K562 (cell line): ENCODE results near the gene RALGPS1. TPM values are rescaled to one million over a fixed set of nuclear protein-coding genes. Genes with fewer than 3 reads are reported as not detected.

Source experiments
- ATAC-seq: fragments of 200-7000 bp; cut with Tn5 transposase; 3 replicates; pipeline ENCODE4 v1.9.1; 2020; ENCODE audit warnings: moderate library complexity
- BruUV-seq: library from RNA; stranded (reverse); fragments of 400-500 nt; replicated peaks from 2 replicates; lab custom pipeline; 2021; lab: Mats Ljungman, UMichigan
- CTCF ChIA-PET: fragments of 300-600 bp; formaldehyde crosslinking; extraction: SDS; loops from one replicate; lab custom pipeline; 2021; ENCODE audit warnings: low intra/inter-chr PET ratio; lab: Yijun Ruan, JAX
- POLR2A ChIA-PET: fragments of 300-600, 350-650 bp; sonication (Branson Sonifier 250); formaldehyde crosslinking; extraction: SDS; loops from one replicate; lab custom pipeline; 2021; ENCODE audit warnings: antibody characterized with exemption, inconsistent platforms; lab: Yijun Ruan, JAX
- DNase-seq, 4 experiments: peaks; one replicate each; pipeline versions ENCODE4 v3.0.0 to v3.0.0-alpha.2; 2011 to 2018; ENCODE audit warnings: low spot score in 3 of 4, mixed read lengths in 3 of 4; ENCODE audit errors: extremely low read depth in 1 of 4
- FAIRE-seq: peaks from 2 replicates; lab custom pipeline; 2011; peaks lifted over from hg19 to GRCh38; lab: Jason Lieb, UNC
- H2AFZ ChIP-seq: 2 replicates; pipeline ENCODE4 v1.6.0; 2011; ENCODE audit warnings: low read depth, low read length, control low read depth, inconsistent platforms
- H3K27ac ChIP-seq: fragments of 200-600 bp; 3 replicates; pipeline ENCODE4 v1.8.0; 2011; ENCODE audit warnings: low read depth, mild to moderate bottlenecking, control low read depth, inconsistent platforms, low read length, moderate library complexity, mixed read lengths; ENCODE audit errors: extremely low read depth
- H3K27me3 ChIP-seq, 2 experiments: fragments of 300-600 bp in 1 of 2; 2 replicates in 1 of 2; 3 replicates in 1 of 2; pipeline versions ENCODE4 v1.6.0 to v1.8.0; 2011; ENCODE audit warnings: inconsistent platforms in 2 of 2, low read length in 2 of 2, mild to moderate bottlenecking in 1 of 2, mixed read lengths in 1 of 2, moderate library complexity in 1 of 2; ENCODE audit not compliant: control insufficient read depth in 2 of 2, insufficient read depth in 2 of 2
- H3K36me3 ChIP-seq: fragments of 300-600 bp; 3 replicates; pipeline ENCODE4 v1.8.0; 2011; ENCODE audit warnings: mild to moderate bottlenecking, low read length, inconsistent platforms; ENCODE audit not compliant: control insufficient read depth, insufficient read depth
- H3K4me1 ChIP-seq, 2 experiments: fragments of 200-600 bp in 1 of 2; replicated peaks in 1 of 2; 2 replicates in 1 of 2; 3 replicates in 1 of 2; pipeline versions ENCODE4 v1.5.1 to v1.8.0; 2011; ENCODE audit warnings: inconsistent platforms in 2 of 2, low read length in 2 of 2, mild to moderate bottlenecking in 1 of 2, mixed read lengths in 1 of 2, moderate library complexity in 1 of 2; ENCODE audit not compliant: control insufficient read depth in 2 of 2, insufficient read depth in 2 of 2
- H3K4me2 ChIP-seq: 2 replicates; pipeline ENCODE4 v1.6.1; 2011; ENCODE audit warnings: low read length, control low read depth, inconsistent platforms, mixed read lengths; ENCODE audit not compliant: insufficient read depth
- H3K4me3 ChIP-seq: fragments of 200-600 bp; sonication (generic), shearing (Covaris generic); 2 replicates; pipeline ENCODE4 v1.5.1; 2016; ENCODE audit warnings: control low read depth, inconsistent platforms
- H3K79me2 ChIP-seq: fragments of 200-600 bp; 3 replicates; pipeline ENCODE4 v1.8.0; 2011; ENCODE audit warnings: low read length, inconsistent platforms; ENCODE audit not compliant: control insufficient read depth, insufficient read depth
- H3K9ac ChIP-seq, 2 experiments: 2 replicates each; pipeline versions ENCODE4 v1.6.0 to v1.6.1; 2011; ENCODE audit warnings: low read depth in 2 of 2, low read length in 2 of 2, control low read depth in 1 of 2, inconsistent platforms in 1 of 2, mild to moderate bottlenecking in 1 of 2, mixed read lengths in 1 of 2; ENCODE audit not compliant: insufficient read depth in 1 of 2
- H3K9me1 ChIP-seq: one replicate; pipeline ENCODE4 v1.6.0; 2011; ENCODE audit warnings: inconsistent platforms, mild to moderate bottlenecking, low read length, moderate library complexity; ENCODE audit not compliant: control insufficient read depth, insufficient read depth
- H3K9me3 ChIP-seq: replicated peaks from 2 replicates; pipeline ENCODE4 v1.5.1; 2011; ENCODE audit warnings: low read depth, low read length, inconsistent platforms; ENCODE audit not compliant: control insufficient read depth, insufficient read depth
- H4K20me1 ChIP-seq: replicated peaks from 2 replicates; pipeline ENCODE4 v1.6.1; 2011; ENCODE audit warnings: low read length, inconsistent platforms, mixed read lengths; ENCODE audit not compliant: control insufficient read depth, insufficient read depth
- BCLAF1 ChIP-seq, 2 experiments: fragments of 450-650 bp in 1 of 2; IDR thresholded peaks; 2 replicates each; pipeline ENCODE4 v1.6.1; 2011 to 2017; ENCODE audit warnings: low read depth in 2 of 2, antibody characterized with exemption in 1 of 2, borderline replicate concordance in 1 of 2, low read length in 1 of 2, mild to moderate bottlenecking in 1 of 2, mixed read lengths in 1 of 2; ENCODE audit not compliant: control insufficient read depth in 1 of 2
- ELF4 ChIP-seq: fragments of 450-650 bp; formaldehyde crosslinking; IDR thresholded peaks from 2 replicates; pipeline ENCODE4 v1.4.0; 2022; ENCODE audit warnings: missing genetic modification characterization
- ETS1 ChIP-seq: conservative IDR thresholded peaks from 2 replicates; pipeline ENCODE4 v1.6.1; 2011; ENCODE audit warnings: low read depth, mild to moderate bottlenecking, low read length; ENCODE audit not compliant: control insufficient read depth
- MTA3 ChIP-seq: fragments of 450-650 bp; formaldehyde crosslinking; IDR thresholded peaks from 2 replicates; pipeline ENCODE4 v1.6.1; 2017; ENCODE audit warnings: mild to moderate bottlenecking, borderline replicate concordance
- TEAD2 ChIP-seq: fragments of 450-650 bp; IDR thresholded peaks from 2 replicates; pipeline ENCODE4 v1.6.1; 2016; ENCODE audit warnings: missing genetic modification characterization, control low read depth, missing compliant biosample characterization
- ZNF165 ChIP-seq: fragments of 250-450 bp; sonication (Bioruptor Pico); IDR thresholded peaks from 2 replicates; pipeline ENCODE4 v1.4.0; 2020; ENCODE audit warnings: borderline replicate concordance
- ZNF518B ChIP-seq: fragments of 250-450 bp; sonication (Bioruptor Pico); IDR thresholded peaks from 2 replicates; pipeline ENCODE4 v1.5.0; 2021; ENCODE audit warnings: mild to moderate bottlenecking, moderate library complexity
- ZNF696 ChIP-seq: fragments of 250-450 bp; sonication (Bioruptor Pico); conservative IDR thresholded peaks from 2 replicates; pipeline ENCODE4 v1.4.0; 2020; ENCODE audit warnings: mild to moderate bottlenecking, moderate library complexity
- ZNF717 ChIP-seq: fragments of 250-450 bp; sonication (Bioruptor Pico); IDR thresholded peaks from 2 replicates; pipeline ENCODE4 v1.5.0; 2021
- WGBS: fragments of 100-300 bp; shearing (Covaris generic); methylation state at CpG from one replicate; pipeline ENCODE4 v1.1.6; 2016; ENCODE audit warnings: low coverage, mixed read lengths; ENCODE audit not compliant: insufficient coverage; ENCODE audit errors: missing lambda C conversion rate; 5-methylcytosine and 5-hydroxymethylcytosine counted together
- in situ Hi-C: fragments of 300-500 bp; cut with MboI; formaldehyde crosslinking; loops from 4 replicates; pipeline ENCODE4 v1.15.0; 2018; ENCODE audit warnings: inconsistent platforms, mixed read lengths
- intact Hi-C: fragments of 100-400 bp; cut with micrococcal nuclease; formaldehyde crosslinking; loops from 2 replicates; pipeline ENCODE4 v1.14.2; 2022
- polyA plus RNA-seq, 8 experiments: library from polyadenylated mRNA; depleted of rRNA in 4 of 8; stranded (reverse) in 5 of 8; unstranded in 3 of 8; fragments of >200 nt; fragmentation: Nextera tagmentation in 2 of 8; fragmentation: Illumina TruSeq in 1 of 8; extraction: Ambion mirVana in 2 of 8; extraction: Trizol in 1 of 8; gene quantifications; 2 replicates each; pipeline versions ENCODE4 v1.2.1 to v1.2.3, GENCODE V29; 2011 to 2014; ENCODE audit warnings: inconsistent platforms in 1 of 8, missing spikeins in 1 of 8
- total RNA-seq, 7 experiments: library from RNA; depleted of rRNA in 6 of 7; stranded (reverse); fragments of >200 nt in 6 of 7; fragmentation: Illumina TruSeq in 2 of 7; extraction: Trizol in 2 of 7; gene quantifications; 2 replicates each; pipeline versions ENCODE4 v1.2.1 to v1.2.3, GENCODE V29; 2011 to 2021; ENCODE audit warnings: low replicate concordance in 1 of 7
- TF ChIP-seq, protein P1 (sequence below): fragments of 250-450 bp; sonication (Bioruptor Pico); IDR thresholded peaks from 2 replicates; pipeline ENCODE4 v1.8.0; 2022; ENCODE audit warnings: moderate library complexity, mild to moderate bottlenecking, inconsistent platforms

The RALGPS1 gene
- total and polyA plus RNA-seq, 9 of the 15 experiments (the other 6 are each of a cell fraction or from before 2014, with no cell fraction given), result 0.04 to 2.6 (median 1.5) TPM

DNA sequence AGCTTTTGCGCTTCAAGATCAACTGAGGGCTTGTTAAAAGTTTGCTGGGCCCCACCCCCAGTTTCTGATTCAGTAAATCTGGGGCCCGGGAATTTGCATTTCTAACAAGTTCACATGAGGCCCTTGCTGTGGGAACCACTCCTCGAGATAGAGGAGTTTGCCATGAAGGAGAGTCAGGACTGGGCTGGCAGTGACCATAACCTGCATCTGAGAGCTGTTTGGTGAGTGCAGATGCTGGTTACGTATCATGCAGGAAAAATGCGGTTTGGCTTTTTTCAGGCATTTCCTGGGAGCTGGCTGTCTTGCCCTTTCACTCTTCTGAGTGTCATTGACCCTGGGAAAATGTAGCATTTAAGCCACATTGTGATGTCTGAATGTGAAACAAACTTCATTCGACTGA is 217.3 kb downstream of the RALGPS1 start (continued):
- no peak for TF ChIP-seq MTA3

- Histone ChIP-seq H2AFZ (no peak overlapping the region), H3K36me3 (no peaks in the 10 kb centered on the region), H4K20me1 (0 out of 2 replicates have a peak, but pooled peaks cover 3% of the 10 kb centered on the region), H3K9me3 (no peaks in the 10 kb centered on the region), H3K4me2 (no peak overlapping the region), H3K79me2 (no peaks in the 10 kb centered on the region), H3K4me1 (peaks cover 9 to 21% of the 10 kb centered on the region in 2 experiments), H3K4me3 (no peak overlapping the region), H3K9me1 (no peaks in the 10 kb centered on the region), H3K27ac (no peak overlapping the region), H3K9ac (no peak overlapping the region), H3K27me3 (peaks cover 11 to 51% of the 10 kb centered on the region in 2 experiments; a peak in 3 of 5 replicates)
- CTCF ChIA-PET, result no interaction called here
- ATAC-seq, result no peak
- no TSS peak for BruUV-seq
- no peak for DNase-seq
- intact Hi-C loops (no loop called here), in situ Hi-C loops (no loop called here)
- FAIRE-seq, result no peak
- 22% methylated on average over 4 of the region's 4 CpGs for WGBS
- POLR2A ChIA-PET, result no interaction called here
- TF ChIP-seq BCLAF1 (IDR thresholded peaks at IDR 0.05; ENCODE audit: borderline replicate concordance in 1 of 2, control insufficient read depth in 1 of 2, low read depth in 2 of 2, low read length in 1 of 2) (no peak), ELF4 (CRISPR knock-in tag) (no peak), ZNF696 (no peak), ZNF717 (CRISPR knock-in tag) (no peak), TEAD2 (tag) (no peak), ETS1 (no peak), ZNF518B (no peak), ZNF165 (no peak)
- TF ChIP-seq, protein P1, sequence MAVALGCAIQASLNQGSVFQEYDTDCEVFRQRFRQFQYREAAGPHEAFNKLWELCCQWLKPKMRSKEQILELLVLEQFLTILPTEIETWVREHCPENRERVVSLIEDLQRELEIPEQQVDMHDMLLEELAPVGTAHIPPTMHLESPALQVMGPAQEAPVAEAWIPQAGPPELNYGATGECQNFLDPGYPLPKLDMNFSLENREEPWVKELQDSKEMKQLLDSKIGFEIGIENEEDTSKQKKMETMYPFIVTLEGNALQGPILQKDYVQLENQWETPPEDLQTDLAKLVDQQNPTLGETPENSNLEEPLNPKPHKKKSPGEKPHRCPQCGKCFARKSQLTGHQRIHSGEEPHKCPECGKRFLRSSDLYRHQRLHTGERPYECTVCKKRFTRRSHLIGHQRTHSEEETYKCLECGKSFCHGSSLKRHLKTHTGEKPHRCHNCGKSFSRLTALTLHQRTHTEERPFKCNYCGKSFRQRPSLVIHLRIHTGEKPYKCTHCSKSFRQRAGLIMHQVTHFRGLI, result no peak
These were observed 217.8 kb downstream of the RALGPS1 start for GRCh38 chr9:127132375-127132774.
